ENCODE results near the gene RPP25.
"Not testable (repeated sequence)": the region's sequence is repeated elsewhere in the genome, so short reads cannot be mapped to it uniquely, and the experiment has no call there.

DNA sequence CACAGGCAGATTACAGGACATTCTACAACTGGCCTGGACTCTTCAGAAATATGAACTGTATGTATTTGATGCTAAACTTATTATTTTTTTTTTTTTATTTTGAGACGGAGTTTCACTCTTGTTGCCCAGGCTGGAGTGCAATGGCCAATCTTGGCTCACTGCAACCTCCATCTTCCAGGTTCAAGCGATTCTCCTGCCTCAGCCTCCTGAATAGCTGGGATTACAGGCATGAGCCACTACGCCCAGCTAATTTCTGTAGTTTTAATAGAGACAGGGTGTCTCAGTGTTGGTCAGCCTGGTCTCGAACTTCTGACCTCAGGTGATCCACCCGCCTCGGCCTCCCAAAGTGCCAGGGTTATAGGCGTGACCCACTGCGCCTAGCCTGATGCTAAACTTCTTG is 42.8 kb downstream of the RPP25 start:
- TF ChIP-seq POLR2AphosphoS5, POLR2A (IDR thresholded peaks at IDR 0.05; ENCODE audit: low read depth, low read length): not testable (repeated sequence)
